HepG2 (cell line): ENCODE measurements around the gene AP2B1. TPM values are rescaled to one million over a fixed set of nuclear protein-coding genes. Genes with fewer than 3 reads are reported as not detected.

Source experiments
- CC2D1A ChIP-seq: sonication (generic); formaldehyde crosslinking; IDR thresholded peaks from 2 replicates; pipeline ENCODE4 v1.8.1; 2023; ENCODE audit warnings: mild to moderate bottlenecking, missing genetic modification reagents
- DNMT1 ChIP-seq: sonication (generic); formaldehyde crosslinking; IDR thresholded peaks from 2 replicates; pipeline ENCODE4 v1.5.1; 2020; ENCODE audit warnings: mild to moderate bottlenecking, missing genetic modification reagents
- E2F5 ChIP-seq: sonication (generic); formaldehyde crosslinking; conservative IDR thresholded peaks from 2 replicates; pipeline ENCODE4 v1.4.0; 2020; ENCODE audit warnings: missing genetic modification reagents
- ELK4 ChIP-seq: sonication (generic); formaldehyde crosslinking; IDR thresholded peaks from 2 replicates; pipeline ENCODE4 v1.9.0; 2021; ENCODE audit warnings: missing genetic modification reagents, borderline replicate concordance
- FOXO4 ChIP-seq: sonication (generic); formaldehyde crosslinking; conservative IDR thresholded peaks from 2 replicates; pipeline ENCODE4 v1.8.1; 2023; ENCODE audit warnings: missing genetic modification reagents
- GPBP1L1 ChIP-seq: sonication (generic); formaldehyde crosslinking; IDR thresholded peaks from 2 replicates; pipeline ENCODE4 v1.5.0; 2020; ENCODE audit warnings: mild to moderate bottlenecking, missing genetic modification reagents
- HOXA3 ChIP-seq: sonication (generic); formaldehyde crosslinking; IDR thresholded peaks from 2 replicates; pipeline ENCODE4 v1.5.0; 2020; ENCODE audit warnings: missing genetic modification reagents
- MAFF ChIP-seq: IDR thresholded peaks from 2 replicates; pipeline ENCODE4 v1.6.1; 2011; ENCODE audit warnings: low read depth, low read length, improper control_type of control experiment
- MXD3 ChIP-seq: IDR thresholded peaks from 2 replicates; pipeline ENCODE4 v1.6.1; 2016; ENCODE audit warnings: mild to moderate bottlenecking, missing biosample characterization, missing genetic modification reagents
- NFYC ChIP-seq: IDR thresholded peaks from 2 replicates; pipeline ENCODE4 v1.6.1; 2016; ENCODE audit warnings: missing genetic modification reagents, missing compliant biosample characterization
- SSRP1 ChIP-seq: IDR thresholded peaks from 2 replicates; pipeline ENCODE4 v1.6.1; 2016; ENCODE audit warnings: control low read depth
- TFE3 ChIP-seq: IDR thresholded peaks from 2 replicates; pipeline ENCODE4 v1.6.1; 2016
- TP53 ChIP-seq: sonication (generic); formaldehyde crosslinking; conservative IDR thresholded peaks from 2 replicates; pipeline ENCODE4 v1.4.0; 2020; ENCODE audit warnings: missing genetic modification reagents
- XRCC5 ChIP-seq: fragments of 200-400 bp; formaldehyde crosslinking; optimal IDR thresholded peaks from 2 replicates; pipeline ENCODE3; 2017; ENCODE audit warnings: mild to moderate bottlenecking, low read length
- ZFP62 ChIP-seq: sonication (generic); formaldehyde crosslinking; IDR thresholded peaks from 2 replicates; pipeline ENCODE4 v1.4.0; 2020; ENCODE audit warnings: missing genetic modification reagents
- ZNF10 ChIP-seq: sonication (generic); formaldehyde crosslinking; IDR thresholded peaks from 2 replicates; pipeline ENCODE4 v1.4.0; 2020; ENCODE audit warnings: mild to moderate bottlenecking, low read depth, missing genetic modification reagents, borderline replicate concordance
- ZNF33B ChIP-seq: sonication (generic); formaldehyde crosslinking; IDR thresholded peaks from 2 replicates; pipeline ENCODE4 v1.5.1; 2020; ENCODE audit warnings: mild to moderate bottlenecking, missing genetic modification reagents
- ZNF432 ChIP-seq: sonication (generic); formaldehyde crosslinking; IDR thresholded peaks from 2 replicates; pipeline ENCODE4 v1.5.0; 2020; ENCODE audit warnings: missing genetic modification reagents, mild to moderate bottlenecking, borderline replicate concordance
- ZNF563 ChIP-seq: sonication (generic); formaldehyde crosslinking; IDR thresholded peaks from 2 replicates; pipeline ENCODE4 v1.8.0; 2022; ENCODE audit warnings: mild to moderate bottlenecking, moderate library complexity, missing genetic modification reagents
- ZNF652 ChIP-seq: IDR thresholded peaks from 2 replicates; pipeline ENCODE4 v1.6.1; 2016; ENCODE audit warnings: low read depth, borderline replicate concordance
- ZNF709 ChIP-seq: sonication (generic); formaldehyde crosslinking; IDR thresholded peaks from 2 replicates; pipeline ENCODE4 v1.5.0; 2020; ENCODE audit warnings: mild to moderate bottlenecking, missing genetic modification reagents
- ZNF891 ChIP-seq: sonication (generic); formaldehyde crosslinking; IDR thresholded peaks from 2 replicates; pipeline ENCODE4 v1.5.0; 2020; ENCODE audit warnings: mild to moderate bottlenecking, missing genetic modification reagents
- ZSCAN30 ChIP-seq: sonication (generic); formaldehyde crosslinking; IDR thresholded peaks from 2 replicates; pipeline ENCODE4 v1.5.0; 2020; ENCODE audit warnings: mild to moderate bottlenecking, missing genetic modification reagents
- polyA plus RNA-seq, 8 experiments: library from polyadenylated mRNA; depleted of rRNA in 3 of 8; stranded (reverse) in 7 of 8; unstranded in 1 of 8; fragments of >200 nt; fragmentation: Illumina TruSeq in 4 of 8; extraction: Trizol in 4 of 8; gene quantifications; 2 replicates each; pipeline versions ENCODE4 v1.2.1 to v1.2.3, GENCODE V29; 2011 to 2016; ENCODE audit warnings: low read depth in 4 of 8, missing spikeins in 1 of 8, mixed read lengths in 1 of 8; ENCODE audit not compliant: insufficient read depth in 1 of 8
- total RNA-seq, 5 experiments: library from RNA; depleted of rRNA; stranded (reverse); fragments of >200 nt; fragmentation: Illumina TruSeq; extraction: Trizol; gene quantifications; 2 replicates each; pipeline ENCODE4 v1.2.3, GENCODE V29; 2016; ENCODE audit warnings: low read depth in 1 of 5

AP2B1 gene
- total and polyA plus RNA-seq, 2 of the 13 experiments (the other 11 are each of a cell fraction or from before 2014, with no cell fraction given), result 23.8 to 71.3 TPM

GRCh38 chr17:35587074-35587961, at the start of gene AP2B1 (continued):
- 0 out of 2 replicates have a peak, but pooled peaks have one; percentile 63 for TF ChIP-seq MXD3 (CRISPR knock-in tag)
- no peak for TF ChIP-seq GPBP1L1 (CRISPR knock-in tag)
- TF ChIP-seq ZNF891, result peak; percentile 93
- no peak for TF ChIP-seq ZNF709 (CRISPR knock-in tag)
- TF ChIP-seq TP53 (CRISPR knock-in tag), result no peak
- 0 out of 2 replicates have a peak, but pooled peaks have one; percentile 37 for TF ChIP-seq ELK4 (CRISPR knock-in tag)
- TF ChIP-seq ZNF563, result no peak
- TF ChIP-seq NFYC (CRISPR knock-in tag), result peak; percentile 38; the same call in 1 of the 2 replicates
- TF ChIP-seq ZNF652 (CRISPR knock-in tag), result no peak
- no peak for TF ChIP-seq E2F5 (CRISPR knock-in tag)
- peak; percentile 13 for TF ChIP-seq XRCC5
- TF ChIP-seq ZNF10 (CRISPR knock-in tag), result no peak
- TF ChIP-seq FOXO4, result no peak
- TF ChIP-seq MAFF, result no peak; the same call in 1 of the 2 replicates
- TF ChIP-seq CC2D1A (CRISPR knock-in tag), result no peak
- no peak for TF ChIP-seq ZSCAN30
- TF ChIP-seq TFE3, result peak; percentile 45; the same call in 1 of the 2 replicates
- TF ChIP-seq SSRP1 (CRISPR knock-in tag), result no peak
- no peak for TF ChIP-seq ZNF33B
- no peak for TF ChIP-seq ZFP62 (CRISPR knock-in tag)
- TF ChIP-seq HOXA3 (CRISPR knock-in tag), result peak; percentile 100
- TF ChIP-seq ZNF432 (CRISPR knock-in tag), result no peak
- no peak for TF ChIP-seq DNMT1 (CRISPR knock-in tag)
